NCI-H1092 treated with DMSO at 0.1 percent for 48 hours (cell line): ENCODE data around the gene OR10H4.
"Not testable (repeated sequence)": the region's sequence is repeated elsewhere in the genome, so short reads cannot be mapped to it uniquely, and the experiment has no call there.

Source experiments
- DNase-seq: peaks from one replicate; lab custom pipeline; 2025; lab: John Stamatoyannopoulos, UW

The OR10H4 gene

DNA sequence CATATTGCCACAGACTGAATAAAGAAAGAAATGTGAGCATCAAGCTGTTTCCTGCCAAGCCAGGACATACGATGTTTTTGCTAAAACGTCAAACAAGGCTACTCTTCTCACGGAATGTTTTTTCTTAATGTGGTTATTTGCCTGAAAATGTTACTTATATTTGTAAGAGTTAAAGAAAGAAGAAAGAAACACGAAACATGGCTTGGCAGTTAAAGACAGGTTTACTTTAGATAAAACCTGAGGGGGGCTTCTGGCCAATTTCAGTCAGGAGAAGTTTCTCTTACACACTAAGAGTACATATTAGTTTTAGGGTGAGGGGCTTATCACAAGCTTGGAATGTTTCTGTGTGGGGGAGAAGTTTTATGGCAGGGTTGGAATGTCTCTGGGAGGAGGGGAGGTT, 4.4 kb upstream of the OR10H4 start:
- no peak for DNase-seq

DNA sequence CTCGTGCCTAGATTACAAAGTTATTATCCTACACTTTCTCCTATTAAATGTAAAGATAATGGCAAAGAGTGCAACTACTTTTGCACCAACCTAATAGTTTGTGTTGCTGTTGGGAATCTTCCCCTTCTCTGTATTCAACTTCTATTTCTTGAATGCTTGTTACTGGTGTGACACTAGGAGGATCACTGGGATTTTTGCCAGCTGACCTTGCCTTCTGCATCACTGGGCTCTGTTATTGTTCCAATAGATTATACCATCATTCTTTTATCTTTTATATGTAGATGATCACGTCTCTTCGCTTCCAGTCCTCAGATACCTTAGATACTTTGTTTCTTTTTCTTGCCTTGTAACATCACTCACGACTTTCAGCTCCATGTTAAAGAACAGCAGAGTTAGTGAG, 3.5 kb upstream of the OR10H4 start:
- DNase-seq, result no peak

DNA sequence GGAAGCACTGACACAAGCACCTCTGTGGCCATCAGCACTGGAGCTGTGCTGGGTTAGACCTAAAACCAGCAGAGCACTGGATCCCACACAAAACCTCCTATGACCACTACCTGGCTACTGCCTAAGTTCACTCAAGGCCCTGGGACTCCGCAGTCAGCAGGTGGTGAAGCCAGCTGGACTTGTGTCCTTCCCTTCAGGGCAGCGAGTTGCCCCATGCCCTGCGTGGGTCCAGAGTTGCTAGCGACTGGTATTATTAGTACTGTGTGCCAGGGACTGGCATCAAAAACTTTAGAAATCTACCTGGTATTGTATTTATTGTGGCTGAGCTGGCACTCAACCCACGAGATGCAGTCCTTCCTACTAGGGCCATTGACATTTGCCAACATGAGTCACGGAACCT, 6.0 kb downstream of the OR10H4 start:
- no peak for DNase-seq

DNA sequence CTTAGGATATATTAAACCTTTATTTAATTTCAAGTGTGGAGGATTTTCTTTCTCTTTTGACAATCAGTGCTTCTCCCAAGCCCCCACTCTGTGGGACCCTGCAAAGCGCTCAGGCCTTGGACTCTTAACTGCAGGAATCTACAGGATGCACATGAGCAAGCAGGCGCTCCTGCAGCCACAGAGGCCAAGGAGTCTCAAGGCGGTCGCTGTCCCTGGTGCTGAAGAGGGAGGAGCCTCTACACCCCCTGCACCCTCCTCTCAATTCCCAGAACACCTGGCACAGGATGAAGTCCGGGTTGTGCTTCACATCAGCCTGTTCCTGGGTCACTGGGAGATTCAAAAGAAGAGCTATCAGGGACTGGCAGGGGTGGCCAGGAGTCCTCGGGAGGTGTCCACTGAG, 13.5 kb downstream of the OR10H4 start:
- no peak for DNase-seq

DNA sequence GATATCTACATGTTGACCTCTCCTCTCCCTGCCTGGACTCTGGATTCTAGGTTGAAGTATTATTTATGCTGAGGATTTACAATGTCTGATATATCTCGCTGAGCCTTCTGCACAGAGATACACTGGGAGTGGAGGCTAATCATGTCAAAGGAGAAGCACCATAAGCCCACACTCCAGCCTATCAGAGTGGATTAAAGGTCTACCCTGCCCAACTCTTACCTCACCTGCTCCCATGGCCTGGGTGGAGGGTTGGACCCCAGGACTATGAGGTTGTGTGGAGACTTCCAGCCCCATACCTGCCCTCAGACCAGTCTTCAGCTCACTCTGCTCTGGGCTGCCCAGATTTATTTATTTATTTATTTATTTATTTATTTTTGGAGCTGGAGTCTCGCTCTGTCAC, 15.4 kb downstream of the OR10H4 start:
- DNase-seq, result no peak

DNA sequence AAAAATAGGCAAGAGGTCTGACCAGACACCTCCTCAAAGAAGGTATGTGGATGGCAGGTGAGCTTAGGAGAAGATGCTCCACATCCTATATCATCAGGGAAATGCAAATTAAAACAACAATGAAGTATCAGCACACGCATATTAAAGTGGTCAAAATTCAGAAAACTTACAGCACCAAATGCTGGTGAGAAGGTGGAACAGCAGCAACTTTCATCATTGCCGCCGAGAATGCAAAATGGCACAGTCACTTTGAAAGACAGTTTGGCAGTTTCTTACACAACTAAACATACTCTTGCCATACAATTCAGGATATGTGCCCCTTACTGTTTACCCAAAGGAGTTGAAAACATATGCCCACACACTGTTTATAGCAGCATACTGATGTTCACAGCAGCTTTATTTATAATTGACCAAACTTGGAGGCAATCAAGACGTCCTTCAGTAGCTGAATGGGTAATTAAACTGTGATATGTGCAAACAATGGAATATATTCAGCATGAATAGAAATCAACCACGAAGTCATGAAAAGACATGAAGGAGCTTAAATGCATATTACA, 22.5 kb downstream of the OR10H4 start:
- no peak for DNase-seq

DNA sequence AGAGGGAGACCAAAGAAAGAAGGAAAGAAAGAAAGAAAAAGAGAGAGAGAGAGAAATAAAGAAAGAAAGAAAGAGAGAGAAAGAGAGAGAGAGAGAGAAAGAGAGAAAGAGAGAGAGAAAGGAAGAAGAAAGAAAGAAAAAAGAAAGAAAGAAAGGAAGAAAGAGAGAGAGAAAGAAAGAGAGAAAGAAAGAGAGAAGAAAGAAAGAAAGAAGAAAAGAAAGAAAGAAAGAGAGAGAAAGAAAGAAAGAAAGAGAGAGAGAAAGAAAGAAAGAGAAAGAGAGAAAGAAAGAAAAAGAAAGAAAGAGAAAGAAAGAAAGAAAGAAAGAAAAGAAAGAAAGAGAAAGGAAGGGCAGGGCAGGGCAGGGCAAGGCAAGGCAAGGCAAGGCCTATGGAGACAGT, 23.2 kb downstream of the OR10H4 start:
- not testable (repeated sequence) for DNase-seq

DNA sequence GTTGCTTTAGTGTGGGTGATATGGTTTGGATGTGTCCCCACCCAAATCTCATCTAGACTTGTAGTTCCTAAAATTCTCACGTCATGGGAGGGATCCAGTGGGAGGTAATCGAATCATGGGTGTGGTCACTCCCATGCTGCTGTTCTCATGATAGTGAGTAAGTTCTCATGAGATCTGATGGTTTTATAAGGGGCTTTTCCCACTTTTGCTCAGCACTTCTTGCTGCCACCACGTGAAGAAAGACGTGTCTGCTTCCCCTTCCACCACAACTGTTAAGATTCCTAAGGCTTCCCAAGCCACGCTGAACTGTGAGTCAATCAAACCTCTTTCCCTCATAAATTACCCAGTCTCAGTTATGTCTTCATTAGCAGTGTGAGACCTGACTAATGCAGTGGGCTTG, 26.0 kb downstream of the OR10H4 start:
- DNase-seq, result no peak

DNA sequence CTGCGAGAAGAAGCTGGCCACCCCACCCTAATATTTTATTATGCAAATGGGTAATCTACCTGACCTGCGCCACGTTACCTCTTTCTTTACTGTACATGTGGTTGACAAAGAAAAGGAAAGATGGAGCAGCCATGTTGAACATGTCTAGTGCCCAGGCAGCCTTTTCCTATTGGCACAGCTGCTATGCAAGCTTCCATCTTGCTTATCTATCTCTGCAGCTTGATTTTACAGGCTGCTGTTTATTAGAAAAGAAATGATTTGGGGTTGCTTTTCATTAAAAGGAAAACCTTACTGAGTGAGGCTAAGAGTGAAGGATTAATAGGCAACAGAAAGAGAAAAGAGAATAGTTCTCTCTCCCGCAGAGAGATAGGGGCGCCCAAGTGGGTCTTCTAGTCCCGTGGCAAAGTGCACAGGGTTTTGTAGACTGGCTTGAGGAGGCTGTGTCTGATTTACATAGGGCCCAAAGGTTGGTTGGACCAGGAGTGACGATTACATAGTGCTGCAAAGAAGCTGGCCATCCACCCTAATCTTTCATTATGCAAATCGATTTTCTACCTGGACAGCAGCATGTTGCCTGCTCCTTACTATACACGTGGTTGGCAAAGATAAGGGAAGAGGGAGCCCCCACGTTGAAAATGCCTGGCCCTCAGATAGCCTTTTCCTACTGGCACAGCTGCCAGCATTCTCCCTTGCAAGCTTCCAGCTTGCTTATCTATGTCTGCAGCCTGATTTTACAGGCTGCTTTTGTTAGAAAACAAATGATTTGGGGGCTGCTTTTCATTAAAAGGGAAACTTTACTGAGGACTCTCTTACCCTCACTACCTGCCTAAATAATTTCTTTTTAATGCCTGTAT, 28.3 kb downstream of the OR10H4 start:
- no peak for DNase-seq

DNA sequence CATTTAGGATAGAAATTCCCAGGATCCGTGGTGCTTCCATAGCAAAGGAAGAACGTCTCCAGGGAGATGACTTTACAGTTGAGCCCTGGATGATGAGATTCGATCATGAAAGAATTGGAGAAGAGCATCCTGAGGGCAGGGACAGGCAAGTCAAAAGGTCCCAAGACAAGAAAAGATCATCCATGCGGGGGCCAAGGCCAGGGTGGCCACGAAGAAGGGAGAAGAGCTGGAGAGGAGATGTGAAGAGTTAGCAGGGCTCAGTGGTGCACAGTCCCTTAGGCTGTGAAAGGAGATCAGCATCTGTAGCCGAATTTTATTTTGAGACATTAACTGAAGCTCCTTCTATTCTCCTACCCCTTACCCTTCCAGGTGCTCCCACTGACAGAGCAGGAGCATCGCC, 28.9 kb downstream of the OR10H4 start:
- DNase-seq, result no peak

DNA sequence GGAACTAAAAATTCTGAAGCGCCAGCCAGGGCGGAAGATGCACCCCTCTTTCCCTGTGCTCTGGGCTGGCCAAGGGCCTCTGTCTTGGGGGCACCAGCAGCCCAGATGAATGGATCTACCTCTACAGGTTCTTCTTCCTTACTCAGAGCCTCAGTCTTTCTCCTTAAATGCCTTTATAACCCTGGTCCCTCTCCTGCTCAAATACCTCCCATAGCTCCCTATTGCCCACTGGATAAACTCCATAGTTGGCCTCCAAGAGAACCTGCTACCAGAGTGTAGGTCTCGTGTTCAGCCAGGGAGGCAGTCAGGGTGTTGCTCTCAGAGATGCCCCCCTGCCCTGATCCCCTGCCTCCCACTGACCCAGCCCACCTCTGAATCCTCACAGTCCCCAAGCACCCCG, 30.5 kb downstream of the OR10H4 start:
- no peak for DNase-seq

DNA sequence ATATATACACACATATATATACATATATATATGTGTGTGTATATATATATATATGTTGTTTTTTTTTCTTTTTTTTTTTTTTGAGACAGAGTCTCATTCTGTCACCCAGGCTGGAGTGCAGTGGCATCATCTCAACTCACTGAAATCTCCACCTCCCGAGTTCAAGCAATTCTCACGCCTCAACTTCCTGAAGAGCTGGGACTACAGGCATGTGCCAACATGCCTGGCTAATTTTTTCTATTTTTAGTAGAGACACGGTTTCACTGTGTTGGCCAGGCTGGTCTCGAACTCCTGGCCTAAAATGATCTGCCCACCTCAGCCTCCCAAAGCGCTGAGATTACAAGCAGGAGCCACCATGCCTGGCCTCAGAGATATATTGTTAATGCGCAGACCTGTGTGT, 37.0 kb downstream of the OR10H4 start:
- not testable (repeated sequence) for DNase-seq

DNA sequence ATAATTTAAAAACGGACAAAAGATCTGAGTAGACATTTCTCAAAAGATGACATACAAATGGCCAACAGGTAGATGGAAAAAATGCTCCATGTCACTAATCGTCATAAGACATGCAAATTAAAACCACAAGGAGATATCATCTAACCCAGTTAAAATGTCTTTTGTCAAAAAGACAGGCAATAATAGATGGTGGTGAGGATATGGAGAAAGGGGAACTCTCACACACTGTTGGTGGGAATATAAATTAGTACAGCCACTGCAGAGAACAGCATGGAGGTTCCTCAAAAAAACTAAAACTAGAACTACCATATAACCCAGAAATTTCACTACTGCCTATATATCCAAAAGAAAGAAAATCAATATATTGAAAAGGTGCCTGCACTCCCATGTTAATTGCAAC, 37.9 kb downstream of the OR10H4 start:
- no peak for DNase-seq

DNA sequence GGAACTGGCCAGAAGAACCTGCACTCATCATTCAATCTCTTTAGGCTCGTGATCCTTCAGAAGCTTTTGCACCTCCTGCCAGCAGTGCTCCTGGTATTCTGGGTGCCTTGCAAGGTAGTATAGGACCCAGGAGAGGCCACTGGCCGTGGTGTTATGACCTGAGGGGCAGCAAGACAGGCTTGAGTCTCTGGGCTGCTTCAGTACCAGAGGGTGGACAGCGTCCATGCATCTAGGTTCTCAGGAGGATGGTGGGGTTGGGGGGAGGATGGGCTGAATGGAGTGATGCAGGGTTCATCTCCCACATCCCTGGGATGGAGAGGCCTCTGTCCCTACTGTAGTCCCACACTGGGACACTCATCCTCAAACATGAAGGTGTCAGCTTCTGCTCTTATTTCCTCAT, 41.1 kb downstream of the OR10H4 start:
- DNase-seq, result no peak

DNA sequence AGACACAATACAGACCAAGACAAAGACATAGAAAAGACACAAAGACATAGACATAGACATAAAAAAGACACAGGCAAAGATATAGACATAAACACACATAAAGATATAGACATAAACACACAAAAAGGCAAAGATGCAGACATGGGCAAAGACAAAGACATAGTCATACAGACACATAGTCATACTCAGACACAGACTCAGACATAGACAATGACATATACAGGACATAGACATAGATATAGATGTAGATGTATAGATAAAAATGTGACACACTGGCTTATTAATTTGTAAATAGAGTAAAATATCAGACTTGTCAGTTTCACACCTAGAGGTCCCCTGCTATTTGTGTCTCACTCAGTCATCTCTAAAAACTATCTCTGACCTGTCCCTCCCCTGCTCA, 42.8 kb downstream of the OR10H4 start:
- DNase-seq, result no peak

DNA sequence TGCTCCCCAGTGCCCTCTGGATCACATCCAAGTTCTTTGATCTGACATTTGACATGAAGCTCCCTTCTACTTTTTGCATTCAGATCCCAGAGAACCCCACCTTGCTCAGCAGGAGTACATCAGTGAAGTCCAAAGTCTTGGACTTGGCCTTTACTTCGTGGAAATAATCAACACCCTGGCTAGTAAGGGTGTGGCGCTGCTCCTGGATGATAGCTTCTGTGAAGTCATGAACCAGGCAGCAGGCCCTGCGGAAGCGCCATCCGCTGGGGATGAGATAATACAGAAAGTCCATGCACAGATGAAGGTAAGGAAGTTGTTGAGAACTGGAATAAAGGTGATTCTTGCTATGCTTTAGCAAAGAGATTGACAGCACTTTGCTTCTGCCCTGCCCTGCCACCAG, 43.2 kb downstream of the OR10H4 start:
- DNase-seq, result no peak

DNA sequence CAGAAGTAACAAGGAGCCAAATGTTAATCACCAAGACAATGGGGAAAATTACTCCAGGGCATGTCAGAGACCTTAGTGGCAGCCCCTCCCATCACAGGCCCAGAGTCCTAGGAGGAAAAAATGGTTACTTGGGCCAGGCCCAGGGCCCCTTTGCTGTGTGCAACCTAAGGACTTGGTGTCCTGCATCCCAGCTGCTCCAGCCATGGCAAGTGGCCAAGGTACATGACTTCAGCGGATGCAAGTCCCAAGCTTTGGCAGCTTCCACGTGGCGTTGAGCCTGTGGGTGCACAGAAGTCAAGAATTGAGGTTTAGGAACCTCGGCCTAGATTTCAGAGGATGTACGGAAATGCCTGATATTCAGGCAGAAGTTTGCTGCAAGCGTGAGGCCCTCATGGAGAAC, 46.7 kb downstream of the OR10H4 start:
- DNase-seq, result no peak

DNA sequence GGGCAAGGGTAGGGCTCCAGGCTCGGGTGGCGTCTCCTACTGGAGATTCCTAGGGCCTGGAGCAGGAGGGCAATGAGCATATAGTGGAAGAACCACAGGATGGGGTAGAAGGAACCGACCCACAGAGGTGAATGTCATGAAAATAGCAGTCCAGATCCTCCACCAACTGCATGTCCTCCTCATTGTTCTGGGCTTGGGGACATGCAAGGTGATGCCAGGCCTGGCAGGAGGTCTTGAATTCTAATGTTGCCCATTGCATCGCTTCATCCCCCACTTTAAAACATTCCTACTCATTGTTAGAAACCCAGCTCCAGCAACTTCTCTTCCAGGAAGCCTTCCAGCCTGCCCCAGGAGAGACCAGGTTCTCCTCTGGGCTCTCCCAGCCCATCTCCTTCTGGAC, 49.4 kb downstream of the OR10H4 start:
- no peak for DNase-seq
